DMS114 treated with DMSO at 0.1 percent for 48 hours (cell line): ENCODE results near the gene KAT6B.
"Not testable (repeated sequence)": the region's sequence is repeated elsewhere in the genome, so short reads cannot be mapped to it uniquely, and the experiment has no call there.

Source experiments
- DNase-seq: peaks from one replicate; lab custom pipeline; 2025; ENCODE audit not compliant: unreplicated experiment; lab: John Stamatoyannopoulos, UW

The KAT6B gene

GRCh38 chr10:75032119-75032518 is 205.7 kb downstream of the KAT6B start:
- DNase-seq = no peak

GRCh38 chr10:75032813-75033212 is 206.4 kb downstream of the KAT6B start:
- no peak for DNase-seq

GRCh38 chr10:75033399-75034130 is 207.2 kb downstream of the KAT6B start:
- DNase-seq = no peak

- no peak for DNase-seq
Measured at GRCh38 chr10:75034131-75034512, 207.7 kb downstream of the KAT6B start.

- DNase-seq = no peak
Measured at GRCh38 chr10:75034714-75035258, 208.4 kb downstream of the KAT6B start.

GRCh38 chr10:75035975-75036708 is 209.7 kb downstream of the KAT6B start:
- no peak for DNase-seq

- DNase-seq = no peak
Measured at GRCh38 chr10:75037171-75038153, 211.1 kb downstream of the KAT6B start.

GRCh38 chr10:75038335-75038734 is 211.9 kb downstream of the KAT6B start:
- DNase-seq = no peak

- DNase-seq = no peak
Measured at GRCh38 chr10:75040576-75040975, 214.2 kb downstream of the KAT6B start.

GRCh38 chr10:75042292-75042974 is 216.0 kb downstream of the KAT6B start:
- DNase-seq = no peak

GRCh38 chr10:75043256-75044131 is 217.1 kb downstream of the KAT6B start:
- no peak for DNase-seq

- DNase-seq = no peak
Measured at GRCh38 chr10:75048669-75049098, 222.3 kb downstream of the KAT6B start.

GRCh38 chr10:75049316-75050148 is 223.1 kb downstream of the KAT6B start:
- no peak for DNase-seq

GRCh38 chr10:75050149-75050919 is 223.9 kb downstream of the KAT6B start:
- DNase-seq = no peak

- no peak for DNase-seq
Measured at GRCh38 chr10:75051308-75051707, 224.9 kb downstream of the KAT6B start.

GRCh38 chr10:75055896-75056406 is 229.6 kb downstream of the KAT6B start:
- DNase-seq = not testable (repeated sequence)

- no peak for DNase-seq
Measured at GRCh38 chr10:75057680-75058079, 231.3 kb downstream of the KAT6B start.

GRCh38 chr10:75058161-75058560 is 231.8 kb downstream of the KAT6B start:
- DNase-seq = no peak
